ENCODE measurements around the gene PPM1E.
A peak's percentile ranks its signal among the peaks of the same experiment; 100 is the strongest.

The PPM1E gene

DNA sequence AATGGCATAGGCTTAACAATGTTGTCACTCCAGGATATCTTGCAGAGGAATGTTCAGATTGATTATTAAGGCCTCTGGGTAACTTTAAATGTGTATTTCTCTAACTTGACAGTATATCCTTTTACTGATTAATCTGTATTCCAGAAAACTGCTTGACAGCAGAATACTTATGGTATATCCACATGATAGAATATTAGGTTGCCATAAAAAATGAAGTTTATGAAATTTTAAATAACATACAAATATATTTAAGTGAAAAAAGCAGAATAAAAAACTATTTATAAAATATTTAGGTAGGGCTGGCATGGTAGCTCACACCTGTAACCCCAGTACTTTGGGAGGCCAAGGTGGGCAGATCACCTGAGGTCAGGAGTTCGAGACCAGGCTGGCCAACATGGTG is 244.4 kb downstream of the PPM1E start:
- DNase-seq, result no peak

DNA sequence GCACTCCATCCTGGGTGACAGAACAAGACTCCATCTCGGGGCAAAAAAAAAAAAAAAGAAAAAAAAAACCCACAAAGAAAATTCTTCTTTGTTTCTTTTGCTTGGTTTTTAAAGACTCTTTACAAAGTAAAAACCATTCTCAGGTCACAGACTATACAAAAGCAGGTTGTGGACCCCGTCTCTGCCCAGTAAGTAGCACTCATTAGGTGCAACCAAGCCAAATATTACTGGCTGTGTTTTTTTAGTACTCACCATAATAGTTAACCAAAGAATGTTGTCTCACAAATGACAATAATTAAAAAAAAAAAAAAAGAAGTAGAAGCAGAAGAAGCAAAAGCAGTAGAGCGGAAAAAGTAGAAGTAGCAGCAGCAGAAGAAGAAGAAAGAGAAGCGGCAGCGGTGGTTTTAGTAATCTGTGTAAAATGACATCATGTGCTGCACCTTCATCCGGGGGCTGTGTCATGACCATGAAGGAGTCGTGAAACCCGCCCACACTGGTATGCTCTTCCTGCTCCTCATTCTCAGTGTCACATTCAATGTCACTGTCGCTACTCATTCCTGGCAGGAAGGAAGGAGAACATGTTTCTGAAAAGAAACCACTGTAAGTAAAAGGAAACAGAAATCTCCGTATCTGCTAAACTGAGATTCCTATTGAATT is 245.6 kb downstream of the PPM1E start:
- DNase-seq, result peak; percentile 4

DNA sequence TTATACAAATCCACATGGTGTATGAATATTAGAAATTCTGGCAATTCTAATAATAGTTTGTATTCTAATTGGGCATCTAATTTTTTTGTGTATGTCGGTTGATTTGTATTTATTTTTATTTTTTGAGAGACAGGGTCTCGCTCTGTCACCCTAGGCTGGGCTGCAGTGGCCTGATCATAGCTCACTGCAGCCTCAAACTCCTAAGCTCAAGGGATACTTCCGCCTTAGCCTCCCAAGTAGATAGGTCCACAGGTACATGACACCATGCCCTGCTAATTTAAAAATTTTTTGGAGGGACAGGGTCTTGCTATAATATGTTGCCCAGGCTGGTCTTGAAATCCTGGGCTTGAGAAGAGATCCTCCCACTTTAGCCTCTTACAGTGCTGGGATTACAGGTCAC is 246.5 kb downstream of the PPM1E start:
- no peak for DNase-seq

DNA sequence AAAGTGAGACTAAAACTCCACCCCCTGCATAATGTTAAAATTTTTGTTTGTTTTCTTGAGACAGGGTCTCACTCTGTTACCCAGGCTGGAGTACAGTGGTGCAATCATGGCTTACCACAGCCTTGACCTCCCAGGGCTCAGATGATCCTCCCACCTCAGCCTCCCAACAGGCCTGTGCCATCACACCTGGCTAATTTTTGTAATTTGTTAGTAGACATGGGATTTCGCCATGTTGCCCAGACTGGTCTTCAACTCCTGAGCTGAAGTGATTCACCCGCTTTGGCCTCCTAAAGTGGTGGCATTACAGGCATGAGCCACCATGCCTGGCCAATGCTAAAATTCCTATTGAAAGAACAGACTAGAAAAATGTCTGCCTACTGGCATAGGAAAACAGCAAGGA is 247.2 kb downstream of the PPM1E start:
- no peak for DNase-seq

DNA sequence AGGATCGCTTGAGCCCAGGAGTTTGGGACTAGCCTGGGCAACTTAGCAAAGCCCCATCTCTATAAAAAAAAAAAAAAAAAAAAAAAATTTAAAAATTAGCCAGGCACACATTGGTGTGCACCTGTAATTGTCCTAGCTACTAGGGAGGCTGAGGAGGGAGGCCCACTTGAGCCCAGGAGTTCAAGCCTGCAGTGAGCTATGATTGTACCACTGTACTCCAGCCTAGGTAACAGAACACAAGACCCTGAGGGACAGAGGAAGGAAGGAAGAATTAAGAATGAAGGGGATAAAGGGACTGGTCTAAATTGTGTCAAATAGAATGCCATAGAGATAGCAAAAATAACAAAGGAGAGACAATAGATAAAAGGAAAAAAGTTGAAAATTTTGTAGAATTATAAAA is 248.2 kb downstream of the PPM1E start:
- no peak for DNase-seq

DNA sequence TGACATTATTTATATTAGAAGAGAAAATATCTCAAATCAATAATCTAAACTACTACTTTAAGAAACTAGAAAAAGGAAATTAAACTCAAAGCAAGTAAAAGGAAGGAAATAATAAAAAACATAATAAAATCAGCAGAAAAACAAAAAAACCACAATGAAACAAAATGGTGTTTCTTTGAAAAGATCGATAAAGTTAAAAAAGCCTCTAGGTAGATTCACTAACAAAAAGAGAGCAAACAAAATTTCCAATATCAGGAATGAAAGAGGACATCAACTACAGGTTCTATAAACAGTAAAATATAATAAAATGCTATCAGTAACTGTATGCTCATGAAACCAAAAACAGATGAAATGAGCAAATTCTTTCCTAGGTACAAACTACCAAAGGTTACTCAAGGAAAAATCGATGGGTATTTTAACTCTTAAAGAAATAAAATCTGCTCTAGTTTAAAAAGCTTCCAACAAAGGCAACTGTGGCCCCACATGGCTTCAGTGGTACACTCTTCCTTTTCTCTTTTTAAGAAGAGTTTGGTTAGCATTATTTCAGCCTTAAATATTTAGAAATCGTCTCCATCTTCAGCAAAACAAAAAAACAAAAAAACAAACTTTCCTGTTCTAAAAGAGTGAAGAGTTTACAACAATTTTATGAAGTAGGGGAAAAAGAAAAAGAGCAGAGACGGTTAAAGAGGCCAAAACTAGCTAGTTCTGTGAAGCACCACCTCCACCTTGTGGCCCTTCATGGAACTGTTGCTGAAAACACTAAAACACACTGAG is 248.9 kb downstream of the PPM1E start:
- peak; percentile 39 for DNase-seq

DNA sequence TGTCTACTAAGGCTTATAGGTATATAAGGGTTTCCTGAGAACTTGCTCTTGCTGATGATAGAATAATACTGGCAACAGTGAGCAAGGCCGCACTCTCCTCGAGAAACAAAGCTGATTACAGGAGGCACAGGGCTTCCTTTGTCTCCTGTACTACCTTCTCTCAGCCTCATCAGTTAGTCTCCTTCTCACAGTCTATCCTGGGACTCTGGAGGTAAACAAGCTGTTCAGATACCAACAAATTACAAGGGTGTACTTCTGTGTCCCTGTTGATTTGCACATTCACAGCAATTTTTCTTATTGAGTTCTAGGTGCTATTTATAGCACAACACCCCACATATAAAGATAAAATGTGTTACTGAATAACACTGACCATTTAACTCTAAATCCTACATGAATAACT is 252.3 kb downstream of the PPM1E start:
- DNase-seq, result no peak

DNA sequence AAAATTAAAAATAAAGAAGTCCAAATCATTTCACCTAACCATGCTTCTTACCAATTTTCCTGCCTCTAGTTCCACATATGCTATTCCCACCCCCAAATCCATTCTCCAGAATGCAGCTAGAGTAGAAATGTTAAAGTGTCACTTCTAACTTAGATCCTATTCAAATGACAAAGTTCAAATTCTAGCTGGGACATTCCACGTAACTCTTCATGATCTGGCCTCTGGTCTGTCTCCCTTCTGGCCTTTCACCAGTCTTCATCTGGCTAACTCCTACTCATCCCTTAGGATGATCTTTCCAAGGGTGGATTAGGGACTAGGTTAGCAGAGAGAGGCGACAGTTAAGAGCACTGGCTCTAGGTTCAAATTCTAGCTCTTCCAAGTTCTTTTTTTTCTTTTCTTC is 253.1 kb downstream of the PPM1E start:
- DNase-seq, result no peak

DNA sequence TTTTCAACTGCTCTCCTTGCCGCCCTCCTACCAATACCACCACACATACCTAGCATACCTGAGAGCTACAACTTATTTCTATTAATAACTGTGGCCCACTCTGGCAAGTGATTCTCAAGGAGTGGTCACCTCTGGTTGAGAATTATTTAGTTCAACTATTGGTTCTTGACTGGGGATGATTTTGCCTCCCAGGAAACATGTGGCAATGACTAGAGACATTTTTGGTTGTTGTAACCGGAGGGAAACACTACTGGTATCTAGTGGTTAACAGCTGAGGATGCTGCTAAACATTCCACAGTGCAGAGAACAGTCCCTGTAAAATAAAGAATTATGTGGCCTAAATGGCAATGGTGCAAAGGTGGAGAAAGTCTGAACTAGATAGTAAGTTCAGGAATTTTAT is 254.4 kb downstream of the PPM1E start:
- no peak for DNase-seq

DNA sequence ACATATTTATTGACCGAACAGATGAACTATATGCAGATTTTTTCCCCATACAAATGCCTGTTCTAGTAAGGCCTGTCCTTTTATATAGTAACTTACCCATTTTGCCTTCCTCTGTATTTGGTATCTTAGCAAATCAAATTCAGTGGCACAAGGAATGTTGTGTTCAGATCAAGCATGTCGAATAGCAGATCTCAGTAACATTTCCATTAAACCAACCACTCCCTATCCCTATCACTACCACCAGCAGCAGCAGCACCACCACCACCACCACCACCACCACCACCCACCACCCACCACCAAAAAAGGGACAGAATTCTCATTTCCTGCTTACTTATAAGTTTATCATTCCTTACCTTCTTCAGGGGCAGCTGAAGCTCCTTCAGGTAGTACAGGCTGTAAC is 256.3 kb downstream of the PPM1E start:
- no peak for DNase-seq

DNA sequence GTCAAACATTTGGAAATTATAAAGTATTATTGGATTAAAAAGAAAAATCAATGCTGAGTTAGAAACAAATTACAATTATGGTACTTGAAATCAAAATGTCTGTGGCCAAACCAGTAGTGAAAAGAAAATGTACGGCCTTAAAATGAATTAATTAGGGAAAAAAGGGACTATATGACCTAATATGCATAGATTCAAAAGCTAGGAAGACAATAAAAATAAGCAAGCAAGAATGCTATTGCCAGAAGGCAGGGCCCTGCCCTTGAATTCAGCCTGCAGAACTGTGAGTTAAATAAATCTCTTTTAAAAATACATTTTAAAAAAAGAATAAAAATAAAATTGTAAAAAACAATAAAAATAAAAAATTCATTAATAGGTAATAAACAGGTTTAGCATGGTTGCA is 262.4 kb downstream of the PPM1E start:
- no peak for DNase-seq

DNA sequence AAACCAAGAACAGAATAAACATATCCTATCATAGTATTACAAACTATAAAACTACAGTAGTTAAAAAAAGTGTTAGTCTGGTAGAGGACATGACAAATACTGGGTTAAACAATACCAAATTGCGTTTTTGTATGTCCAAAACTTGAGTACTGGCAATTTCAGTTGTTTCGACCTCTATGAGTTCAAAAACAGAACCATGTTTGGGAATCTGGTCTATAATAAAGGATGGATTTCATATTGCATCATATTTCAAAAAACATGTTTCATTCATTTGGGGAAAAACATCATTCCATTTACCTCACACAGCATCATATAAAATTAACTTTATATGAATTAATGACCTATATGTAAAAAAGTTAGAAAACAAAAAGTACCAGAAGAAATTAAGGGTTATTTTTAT is 269.3 kb downstream of the PPM1E start:
- DNase-seq, result no peak

DNA sequence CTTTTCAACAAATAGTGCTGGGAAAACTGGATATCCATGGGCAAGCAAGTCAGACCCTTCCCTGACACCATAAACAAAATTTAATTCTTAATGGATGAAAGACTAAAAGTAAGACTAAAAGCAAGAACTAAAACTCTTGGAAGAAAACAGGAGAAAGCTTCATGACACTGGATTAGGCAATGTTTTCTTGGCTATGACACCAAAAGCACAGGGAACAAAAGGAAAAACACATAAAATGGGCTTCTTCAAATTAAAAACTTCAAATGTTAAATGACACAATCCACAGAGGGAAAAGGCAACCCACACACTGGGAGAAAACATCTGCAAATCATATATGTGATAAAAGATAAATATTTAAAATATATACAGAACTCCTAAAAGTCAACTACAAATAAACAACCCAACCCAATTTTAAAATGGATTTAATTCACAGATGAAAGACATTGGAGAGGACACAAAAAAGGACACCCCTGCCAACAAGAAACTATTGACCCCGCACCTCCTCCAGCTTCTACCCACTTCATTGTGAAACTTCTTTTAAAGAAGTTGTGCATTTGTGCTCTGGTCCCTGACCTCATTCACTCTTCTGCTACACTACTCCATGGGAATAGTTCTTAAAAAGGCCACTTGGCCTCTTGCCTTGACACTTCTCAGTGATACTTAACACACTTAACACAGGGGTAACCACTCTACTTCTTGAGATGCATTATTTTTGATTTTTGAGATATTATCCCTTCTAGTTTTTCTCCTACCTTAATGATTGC is 270.7 kb downstream of the PPM1E start:
- no peak for DNase-seq

DNA sequence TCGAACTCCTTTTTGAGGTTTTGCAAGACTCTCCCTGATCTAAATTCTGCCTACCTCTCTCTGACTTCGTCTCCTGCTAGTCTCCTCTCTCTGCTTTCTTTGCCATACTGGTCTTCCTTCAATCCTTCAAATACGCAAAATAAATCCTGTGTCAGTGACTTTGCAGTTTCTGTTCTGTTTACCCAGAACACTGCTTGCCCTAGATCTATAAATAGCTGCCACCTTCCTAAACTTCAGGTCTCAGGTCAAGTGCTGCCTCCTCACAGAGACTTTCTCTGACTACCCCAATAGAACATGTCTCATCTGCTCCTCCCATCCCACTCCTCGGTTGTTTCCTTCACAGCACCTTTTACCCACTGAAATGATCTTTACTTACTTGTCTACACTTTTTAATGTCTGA is 272.1 kb downstream of the PPM1E start:
- DNase-seq, result no peak

DNA sequence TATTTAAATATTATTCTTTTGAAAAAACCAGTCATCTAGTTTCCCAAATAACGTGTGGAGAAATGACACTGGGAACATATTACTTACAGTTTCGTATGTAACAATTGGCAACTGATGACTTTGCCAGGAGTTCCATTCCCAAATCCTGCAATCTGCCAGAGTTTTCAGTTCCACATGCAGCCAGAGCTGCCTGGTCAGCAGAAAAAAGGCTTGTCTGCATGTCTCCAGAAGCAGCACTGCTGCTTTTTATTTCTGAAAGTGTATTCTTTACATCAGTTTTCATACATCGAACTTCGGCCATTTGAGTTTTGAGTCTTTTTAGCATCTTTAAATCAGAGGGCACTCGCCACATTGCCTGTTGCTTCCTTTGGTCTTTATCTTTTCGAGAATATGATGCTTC is 272.7 kb downstream of the PPM1E start:
- DNase-seq, result no peak

DNA sequence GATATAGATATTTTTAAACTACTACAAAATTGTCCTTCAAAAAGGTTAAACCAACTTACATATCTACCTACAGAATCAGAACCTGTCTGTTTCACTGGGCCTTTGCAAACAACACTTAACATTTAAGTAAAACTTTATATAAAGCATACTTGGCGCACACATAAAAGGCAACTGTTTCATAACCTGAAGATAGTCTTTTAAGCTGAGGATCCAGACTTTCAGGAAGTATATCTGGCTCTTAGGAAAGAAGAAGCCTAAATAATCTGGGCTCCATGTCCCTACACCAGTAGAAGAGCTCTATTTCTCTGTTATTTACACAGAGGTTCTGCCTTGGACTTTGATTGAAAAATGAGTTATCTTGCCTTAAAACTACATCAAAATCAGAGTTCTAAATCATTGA is 275.2 kb downstream of the PPM1E start:
- no peak for DNase-seq

All from HCEC 1CT (cell line).